ENCODE results near the gene ROR1.

DNA sequence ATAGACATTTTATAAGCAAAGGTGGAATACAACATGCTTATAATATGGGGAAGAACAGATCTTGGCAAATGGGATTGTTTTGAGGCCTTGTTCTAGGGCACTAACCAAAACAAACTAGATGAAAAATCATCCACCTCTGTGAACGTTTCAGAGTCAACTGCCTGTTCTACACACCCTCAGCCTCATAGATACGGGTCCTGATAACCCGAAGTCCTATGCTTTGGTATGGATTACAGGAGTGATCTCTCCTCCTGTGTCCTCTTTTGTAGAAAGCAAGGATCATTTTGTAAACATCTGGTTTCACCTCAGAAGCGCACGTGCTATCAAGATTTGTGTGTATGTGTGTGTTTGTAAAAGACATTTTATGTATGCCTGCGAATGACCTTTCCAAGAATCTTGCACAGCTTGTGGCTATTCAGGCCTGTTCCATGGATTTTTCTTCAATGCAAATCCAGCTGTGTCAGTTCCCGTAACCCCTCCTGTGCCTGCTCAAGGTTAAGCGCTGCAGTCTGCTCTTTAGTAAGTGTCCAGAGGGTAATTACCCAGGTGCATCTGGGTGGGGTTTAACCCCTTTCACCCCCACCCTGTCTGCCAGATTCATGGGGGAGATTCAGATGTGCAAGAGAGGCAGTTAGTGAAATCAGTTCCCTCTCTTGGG is 132.4 kb downstream of the ROR1 start:
- no peak for TF ChIP-seq CTCF (IDR thresholded peaks at IDR 0.05)
- TF ChIP-seq POLR2AphosphoS5 (IDR thresholded peaks at IDR 0.05), result no peak
- no peak for TF ChIP-seq POLR2A (IDR thresholded peaks at IDR 0.05; ENCODE audit: low read depth)
- no peak for TF ChIP-seq EP300 (IDR thresholded peaks at IDR 0.05)
